ENCODE measurements around the gene EFEMP1.
"Not testable (repeated sequence)": the region's sequence is repeated elsewhere in the genome, so short reads cannot be mapped to it uniquely, and the experiment has no call there.

Gene EFEMP1

DNA sequence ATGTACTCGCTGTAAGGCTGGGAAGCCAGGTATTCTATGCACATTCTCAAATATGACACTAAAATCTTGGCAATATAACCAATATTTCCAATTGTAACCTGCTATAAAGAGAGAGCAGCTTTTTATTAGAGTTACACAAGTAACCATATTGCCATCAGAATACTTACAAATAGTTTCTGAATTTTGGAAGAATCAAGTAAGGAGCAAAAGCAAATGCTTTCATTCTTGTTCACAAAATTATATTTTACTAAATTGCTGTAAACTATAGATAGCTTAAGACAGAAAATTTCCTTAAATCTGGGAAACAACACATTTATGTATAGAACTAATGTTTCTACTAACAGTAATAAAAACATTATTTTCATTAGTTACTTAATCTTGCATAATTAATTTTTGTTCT, 77.2 kb downstream of the EFEMP1 start:
- Mint-ChIP-seq H3K27ac (no peak overlapping the region), H3K4me3 (no peak overlapping the region), H3K4me1 (ENCODE audit: low read depth) (no peaks in the 10 kb centered on the region), H3K9me3 (peaks cover 3% of the 10 kb centered on the region), H3K36me3 (ENCODE audit: low read depth) (no peaks in the 10 kb centered on the region), H3K27me3 (no peaks in the 10 kb centered on the region)

DNA sequence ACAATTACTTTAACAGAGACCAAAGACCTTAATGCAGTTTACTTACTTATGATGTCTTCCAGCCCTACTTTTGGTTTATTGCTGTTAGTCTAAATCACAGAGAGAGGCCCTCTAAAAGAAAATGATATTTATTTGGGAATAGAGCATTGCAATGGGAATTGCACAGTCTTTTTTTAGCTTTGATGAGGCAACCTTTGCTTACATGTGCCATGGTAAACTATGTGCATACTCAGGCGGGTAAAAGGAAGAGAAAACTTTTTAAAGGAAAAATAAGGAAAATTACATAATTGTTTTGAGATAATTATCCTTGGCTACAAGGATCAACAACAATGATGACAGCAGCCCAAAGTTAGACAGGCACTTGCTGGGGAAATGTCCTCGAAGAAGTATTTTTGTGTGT, 78.6 kb downstream of the EFEMP1 start:
- H3K4me1 Mint-ChIP-seq (ENCODE audit: low read depth), result no peaks in the 10 kb centered on the region
- H3K36me3 Mint-ChIP-seq (ENCODE audit: low read depth), result no peaks in the 10 kb centered on the region
- H3K4me3 Mint-ChIP-seq, result no peak overlapping the region
- H3K27me3 Mint-ChIP-seq, result no peaks in the 10 kb centered on the region
- peaks cover 3% of the 10 kb centered on the region for H3K9me3 Mint-ChIP-seq
- H3K27ac Mint-ChIP-seq, result no peak overlapping the region

DNA sequence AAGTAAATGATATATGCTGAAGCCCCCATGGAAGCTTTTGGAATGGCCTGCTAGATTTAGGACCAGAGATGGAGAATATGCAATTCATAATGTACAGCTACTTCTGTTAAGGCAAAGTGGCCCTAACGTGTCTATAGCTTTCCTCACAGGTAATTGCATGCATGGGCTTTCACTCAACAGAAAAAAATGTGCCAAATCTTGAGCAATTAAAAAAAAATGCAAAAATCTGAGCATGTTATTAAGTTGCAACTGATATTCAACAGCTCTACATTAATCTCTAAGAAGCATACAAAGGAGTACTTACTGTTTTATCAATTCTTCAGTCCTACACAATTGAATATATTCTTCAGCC, 79.6 kb downstream of the EFEMP1 start:
- Mint-ChIP-seq H3K36me3 (ENCODE audit: low read depth) (no peaks in the 10 kb centered on the region), H3K27ac (no peak overlapping the region), H3K4me3 (no peak overlapping the region), H3K9me3 (peaks cover 3% of the 10 kb centered on the region), H3K27me3 (no peaks in the 10 kb centered on the region), H3K4me1 (ENCODE audit: low read depth) (no peaks in the 10 kb centered on the region)

DNA sequence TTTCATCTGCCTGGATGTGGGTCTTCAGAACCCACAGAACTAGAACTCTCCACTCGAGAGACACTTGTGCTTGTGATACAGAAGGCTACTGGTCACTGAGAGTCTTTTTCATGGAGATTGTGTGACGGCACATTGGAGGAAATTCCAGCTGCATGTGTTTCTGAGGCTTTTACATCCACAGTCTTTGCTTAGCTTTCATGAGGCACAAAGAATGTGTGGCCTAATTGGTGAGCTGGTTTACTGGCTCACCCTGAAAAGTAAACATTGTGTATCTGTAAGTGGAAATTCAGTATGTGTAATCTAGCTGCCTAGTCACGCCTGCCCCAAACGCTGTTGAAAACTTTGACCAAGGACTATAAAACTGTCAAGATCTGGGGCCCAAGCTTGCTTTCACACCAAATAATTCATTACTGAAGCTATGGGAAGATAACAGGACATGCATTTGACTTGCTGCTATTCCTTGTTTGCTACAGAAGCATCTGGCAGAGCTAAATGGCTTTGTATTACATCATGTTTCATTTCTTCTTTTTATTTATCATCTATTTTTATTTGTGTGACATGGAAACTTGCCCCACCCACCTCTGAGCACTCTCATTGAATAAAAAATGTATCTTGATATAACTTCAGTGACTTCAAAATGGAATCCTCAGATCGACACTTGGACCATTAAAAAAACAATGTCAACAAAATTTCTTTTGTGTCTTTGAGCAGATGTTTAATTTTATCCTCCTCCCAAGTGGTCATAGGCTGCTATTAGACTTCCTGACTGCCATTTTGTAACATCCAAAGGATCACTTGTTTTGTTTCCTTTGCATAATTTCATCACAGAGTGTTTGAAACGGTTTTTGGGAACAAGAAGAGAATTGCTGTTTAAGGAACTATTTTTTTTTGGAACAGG, 80.2 kb downstream of the EFEMP1 start:
- H3K9me3 Mint-ChIP-seq, result peaks cover 3% of the 10 kb centered on the region
- H3K4me1 Mint-ChIP-seq (ENCODE audit: low read depth), result no peaks in the 10 kb centered on the region
- H3K27ac Mint-ChIP-seq, result no peak overlapping the region
- H3K4me3 Mint-ChIP-seq, result no peak overlapping the region
- no peaks in the 10 kb centered on the region for H3K36me3 Mint-ChIP-seq (ENCODE audit: low read depth)
- H3K27me3 Mint-ChIP-seq, result no peaks in the 10 kb centered on the region

DNA sequence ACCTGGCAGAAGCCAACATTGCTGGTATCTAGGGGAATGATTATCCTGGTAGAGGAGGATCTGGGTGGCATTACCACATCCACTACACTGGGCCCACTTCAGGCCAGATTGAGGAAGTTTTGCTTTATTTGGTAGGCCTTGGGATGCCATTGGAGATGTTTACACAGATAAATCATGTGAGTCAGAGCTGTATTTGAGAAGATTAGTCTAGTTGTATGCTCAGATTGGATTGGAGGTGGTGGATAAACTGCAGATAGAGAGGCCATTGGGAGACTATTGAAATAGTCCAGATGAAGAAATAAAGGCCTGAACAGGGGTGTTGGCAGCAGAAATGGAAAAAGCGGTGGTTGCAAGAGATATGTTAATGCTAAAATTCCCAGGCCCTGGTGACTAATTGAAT, 81.5 kb downstream of the EFEMP1 start:
- H3K9me3 Mint-ChIP-seq, result peaks cover 3% of the 10 kb centered on the region
- H3K36me3 Mint-ChIP-seq (ENCODE audit: low read depth), result no peaks in the 10 kb centered on the region
- no peak overlapping the region for H3K27ac Mint-ChIP-seq
- H3K4me3 Mint-ChIP-seq, result no peak overlapping the region
- no peaks in the 10 kb centered on the region for H3K4me1 Mint-ChIP-seq (ENCODE audit: low read depth)
- no peaks in the 10 kb centered on the region for H3K27me3 Mint-ChIP-seq

DNA sequence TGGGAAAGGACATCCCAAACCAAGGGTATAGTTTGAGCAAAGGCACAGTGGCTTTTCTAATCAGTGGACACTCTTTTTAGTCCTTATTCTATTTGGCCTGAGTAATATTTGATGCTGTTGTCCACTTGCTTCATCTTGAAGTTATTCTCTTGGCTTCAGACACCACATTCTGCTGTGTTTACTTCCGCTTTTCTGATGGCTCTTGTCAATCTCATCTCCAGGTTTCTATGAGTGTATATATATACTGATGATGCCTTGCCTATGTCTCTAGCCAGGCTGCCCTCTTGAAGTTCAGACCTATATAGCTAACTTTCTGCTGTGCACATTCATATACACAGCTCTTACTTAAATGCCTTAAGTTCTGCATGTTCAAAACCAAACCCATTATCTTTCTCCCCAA, 83.1 kb downstream of the EFEMP1 start:
- no peaks in the 10 kb centered on the region for H3K27me3 Mint-ChIP-seq
- H3K36me3 Mint-ChIP-seq (ENCODE audit: low read depth), result no peaks in the 10 kb centered on the region
- peaks cover 7% of the 10 kb centered on the region for H3K9me3 Mint-ChIP-seq
- H3K4me1 Mint-ChIP-seq (ENCODE audit: low read depth), result no peaks in the 10 kb centered on the region
- no peak overlapping the region for H3K4me3 Mint-ChIP-seq
- H3K27ac Mint-ChIP-seq, result no peak overlapping the region

DNA sequence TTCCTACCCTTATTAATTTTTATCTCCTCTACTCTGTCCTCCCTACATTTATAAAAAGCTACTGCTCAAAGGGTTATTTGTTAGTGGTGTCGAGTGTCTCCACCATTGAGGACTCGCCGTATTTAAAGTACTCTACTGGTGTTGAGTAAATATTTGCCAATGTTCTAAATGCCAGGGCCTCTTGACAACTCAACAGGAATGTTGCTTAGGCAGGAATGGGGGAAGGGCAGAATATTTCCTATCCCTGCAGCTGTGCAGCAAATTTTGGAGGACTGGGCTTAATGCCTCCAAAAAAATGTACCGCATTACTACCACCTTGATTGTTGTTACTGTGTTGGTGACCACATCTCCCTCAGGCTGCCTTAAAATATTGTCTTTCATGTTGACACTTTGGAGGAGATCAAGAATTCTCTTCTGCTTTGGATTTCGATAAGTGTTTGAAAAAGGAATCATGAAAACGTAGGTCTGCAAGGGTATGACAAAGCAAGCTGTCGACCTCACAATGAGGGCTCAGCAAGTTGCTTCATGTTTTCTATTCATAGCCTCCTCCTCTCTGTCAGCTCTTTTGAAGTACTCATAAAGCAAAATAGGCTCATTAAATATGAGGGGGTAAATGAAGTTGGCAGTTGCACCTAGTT, 84.3 kb downstream of the EFEMP1 start:
- peaks cover 4% of the 10 kb centered on the region for H3K27me3 Mint-ChIP-seq
- no peak overlapping the region for H3K4me3 Mint-ChIP-seq
- H3K36me3 Mint-ChIP-seq (ENCODE audit: low read depth), result no peaks in the 10 kb centered on the region
- peaks cover 9% of the 10 kb centered on the region for H3K9me3 Mint-ChIP-seq
- no peaks in the 10 kb centered on the region for H3K4me1 Mint-ChIP-seq (ENCODE audit: low read depth)
- H3K27ac Mint-ChIP-seq, result no peak overlapping the region

DNA sequence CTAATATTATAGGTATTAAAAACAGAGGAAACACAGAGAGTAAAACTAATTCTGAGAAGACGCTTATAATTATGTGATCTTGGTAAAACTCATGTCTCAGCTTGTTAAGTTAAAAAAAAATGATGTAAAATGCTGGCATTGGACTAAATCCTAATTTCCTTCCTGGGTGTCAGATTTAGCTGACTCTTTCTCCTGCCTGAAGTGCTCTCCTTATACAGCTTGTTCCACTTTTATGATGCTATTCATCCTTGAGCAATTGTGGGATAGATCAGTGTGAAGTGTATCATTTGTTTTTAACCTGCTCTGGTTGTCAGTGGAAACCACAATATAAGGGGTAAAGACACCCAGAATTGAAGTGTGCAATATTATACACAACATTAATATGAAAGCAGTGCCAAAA, 84.9 kb downstream of the EFEMP1 start:
- no peak overlapping the region for H3K4me3 Mint-ChIP-seq
- H3K4me1 Mint-ChIP-seq (ENCODE audit: low read depth), result no peaks in the 10 kb centered on the region
- H3K27ac Mint-ChIP-seq, result no peak overlapping the region
- no peaks in the 10 kb centered on the region for H3K36me3 Mint-ChIP-seq (ENCODE audit: low read depth)
- H3K27me3 Mint-ChIP-seq, result peaks cover 4% of the 10 kb centered on the region
- H3K9me3 Mint-ChIP-seq, result peaks cover 10% of the 10 kb centered on the region

DNA sequence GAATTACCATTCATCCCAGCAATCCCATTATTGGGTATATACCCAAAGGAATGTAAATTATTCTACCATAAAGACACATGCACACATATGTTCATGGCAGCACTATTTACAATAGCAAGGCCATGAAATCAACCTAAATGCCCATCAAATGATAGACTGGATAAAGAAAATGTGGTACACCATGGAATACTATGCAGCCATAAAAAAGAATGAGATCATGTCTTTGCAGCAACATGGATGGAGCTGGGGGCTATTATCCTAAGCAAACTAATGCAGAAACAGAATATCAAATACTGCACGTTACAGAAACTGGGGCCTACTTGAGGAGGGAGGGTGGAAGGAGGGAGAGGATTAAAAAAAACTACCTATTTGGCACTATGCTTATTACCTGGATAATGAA, 85.5 kb downstream of the EFEMP1 start:
- H3K27me3 Mint-ChIP-seq; H3K4me1 Mint-ChIP-seq (ENCODE audit: low read depth); H3K9me3 Mint-ChIP-seq; H3K4me3 Mint-ChIP-seq; H3K27ac Mint-ChIP-seq; H3K36me3 Mint-ChIP-seq (ENCODE audit: low read depth): not testable (repeated sequence)

DNA sequence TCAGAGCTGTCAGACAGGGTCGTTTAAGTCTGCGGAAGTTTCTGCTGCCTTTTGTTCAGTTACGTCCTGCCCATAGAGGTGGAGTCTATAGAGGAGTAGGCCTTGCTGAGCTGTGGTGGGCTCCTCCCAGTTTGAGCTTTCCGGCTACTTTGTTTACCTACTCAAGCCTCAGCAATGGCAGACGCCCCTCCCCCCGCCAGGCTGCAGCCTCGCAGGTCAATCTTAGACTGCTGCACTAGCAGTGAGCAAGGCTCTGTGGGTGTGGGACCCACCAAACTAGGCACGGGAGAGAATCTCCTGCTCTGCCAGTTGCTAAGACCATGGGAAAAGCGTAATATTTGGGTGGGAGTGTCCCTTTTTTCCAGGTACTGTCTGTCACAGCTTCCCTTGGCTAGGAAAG, 86.5 kb downstream of the EFEMP1 start:
- Mint-ChIP-seq H3K36me3 (ENCODE audit: low read depth) (no peaks in the 10 kb centered on the region), H3K27ac (no peak overlapping the region), H3K4me1 (ENCODE audit: low read depth) (no peaks in the 10 kb centered on the region), H3K27me3 (peaks cover 4% of the 10 kb centered on the region), H3K4me3 (no peak overlapping the region), H3K9me3 (peaks cover 10% of the 10 kb centered on the region)

DNA sequence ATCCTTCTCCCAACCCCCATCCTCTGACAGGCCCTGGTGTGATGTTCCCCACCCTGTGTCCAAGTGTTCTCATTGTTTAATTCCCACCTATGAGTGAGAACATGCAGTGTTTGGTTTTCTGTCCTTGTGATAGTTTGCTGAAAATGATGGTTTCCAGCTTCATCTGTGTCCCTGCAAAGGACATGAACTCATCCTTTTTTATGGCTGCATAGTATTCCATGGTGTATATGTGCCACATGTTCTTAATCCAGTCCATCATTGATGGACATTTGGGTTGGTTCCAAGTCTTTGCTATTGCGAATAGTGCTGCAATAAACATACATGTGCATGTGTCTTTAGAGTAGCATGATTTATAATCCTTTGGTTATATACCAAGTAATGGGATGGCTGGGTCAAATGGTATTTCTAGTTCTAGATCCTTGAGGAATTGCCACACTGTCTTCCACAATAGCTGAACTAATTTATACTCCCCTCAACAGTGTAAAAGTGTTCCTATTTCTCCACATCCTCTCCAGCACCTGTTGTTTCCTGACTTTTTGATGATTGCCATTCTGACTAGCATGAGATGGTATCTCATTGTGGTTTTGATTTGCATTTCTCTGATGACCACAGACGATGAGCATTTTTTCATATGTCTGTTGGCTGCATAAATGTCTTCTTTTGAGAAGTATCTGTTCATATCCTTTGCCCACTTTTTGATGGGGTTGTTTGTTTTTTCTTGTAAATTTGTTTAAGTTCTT, 91.7 kb downstream of the EFEMP1 start:
- not testable (repeated sequence) for H3K27ac Mint-ChIP-seq; H3K4me3 Mint-ChIP-seq; H3K4me1 Mint-ChIP-seq (ENCODE audit: low read depth); H3K36me3 Mint-ChIP-seq (ENCODE audit: low read depth); H3K27me3 Mint-ChIP-seq; H3K9me3 Mint-ChIP-seq

DNA sequence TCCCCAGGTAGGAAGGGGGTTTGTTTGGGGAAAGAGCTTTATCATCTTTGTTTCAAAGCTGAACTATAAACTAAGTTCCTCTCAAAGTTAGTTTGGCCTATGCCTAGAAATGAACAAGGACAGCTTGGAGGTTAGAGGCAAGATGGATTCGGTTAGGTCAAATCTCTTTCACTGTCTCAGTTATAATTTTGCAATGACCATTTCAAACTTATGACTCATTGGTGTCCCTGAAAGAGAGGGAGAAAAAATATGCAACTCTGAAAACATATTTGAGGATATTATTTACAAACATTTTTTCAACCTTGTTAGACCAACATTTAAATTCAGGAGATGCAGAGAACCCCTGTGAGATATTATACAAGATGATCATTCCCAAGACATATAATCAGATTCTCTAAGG, 95.7 kb downstream of the EFEMP1 start:
- H3K27me3 Mint-ChIP-seq, result peaks cover 6% of the 10 kb centered on the region
- H3K9me3 Mint-ChIP-seq, result no peaks in the 10 kb centered on the region
- no peaks in the 10 kb centered on the region for H3K4me1 Mint-ChIP-seq (ENCODE audit: low read depth)
- H3K36me3 Mint-ChIP-seq (ENCODE audit: low read depth), result no peaks in the 10 kb centered on the region
- no peak overlapping the region for H3K27ac Mint-ChIP-seq
- H3K4me3 Mint-ChIP-seq, result no peak overlapping the region

DNA sequence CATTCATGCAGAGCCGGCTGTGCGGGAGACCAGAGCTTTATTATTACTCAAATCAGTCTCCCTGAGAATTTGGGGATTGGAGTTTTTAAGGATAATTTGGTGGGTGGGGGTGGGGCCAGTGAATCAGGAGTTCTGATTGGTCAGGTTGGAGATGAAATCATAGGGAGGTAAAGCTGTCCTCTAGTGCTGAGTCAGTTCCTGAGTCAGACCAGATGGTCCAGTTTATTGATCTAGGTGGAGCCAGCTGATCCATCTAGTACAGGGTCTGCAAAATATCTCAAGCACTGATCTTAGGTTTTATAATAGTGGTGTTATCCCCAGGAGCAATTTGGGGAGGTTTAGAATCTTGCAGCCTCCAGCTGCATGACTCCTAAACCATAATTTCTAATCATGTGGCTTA, 96.2 kb downstream of the EFEMP1 start:
- not testable (repeated sequence) for H3K4me1 Mint-ChIP-seq (ENCODE audit: low read depth); H3K9me3 Mint-ChIP-seq; H3K36me3 Mint-ChIP-seq (ENCODE audit: low read depth); H3K4me3 Mint-ChIP-seq; H3K27me3 Mint-ChIP-seq; H3K27ac Mint-ChIP-seq

DNA sequence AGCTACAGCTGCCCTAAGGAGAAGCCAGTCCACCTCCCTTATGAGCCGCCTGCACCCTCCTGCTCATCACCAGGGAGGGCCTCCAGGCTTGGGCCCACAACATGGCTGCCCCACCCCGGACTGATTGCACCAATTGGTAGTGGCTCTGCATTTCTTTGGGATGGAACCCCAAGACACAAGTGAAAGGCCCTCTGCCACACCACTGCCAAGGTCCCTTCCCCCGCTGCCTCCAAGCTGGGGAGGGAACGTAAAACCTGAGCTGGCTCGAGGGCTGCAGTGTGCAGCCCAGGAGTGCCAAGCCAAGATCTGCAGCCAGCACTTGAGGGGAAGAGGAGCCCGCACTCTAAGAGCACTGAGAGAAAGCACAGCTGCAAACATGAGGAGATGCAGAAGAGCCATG, 97.3 kb downstream of the EFEMP1 start:
- Mint-ChIP-seq H3K27me3 (peaks cover 6% of the 10 kb centered on the region), H3K9me3 (no peaks in the 10 kb centered on the region), H3K27ac (no peak overlapping the region), H3K36me3 (ENCODE audit: low read depth) (no peaks in the 10 kb centered on the region), H3K4me1 (ENCODE audit: low read depth) (no peaks in the 10 kb centered on the region), H3K4me3 (no peak overlapping the region)

DNA sequence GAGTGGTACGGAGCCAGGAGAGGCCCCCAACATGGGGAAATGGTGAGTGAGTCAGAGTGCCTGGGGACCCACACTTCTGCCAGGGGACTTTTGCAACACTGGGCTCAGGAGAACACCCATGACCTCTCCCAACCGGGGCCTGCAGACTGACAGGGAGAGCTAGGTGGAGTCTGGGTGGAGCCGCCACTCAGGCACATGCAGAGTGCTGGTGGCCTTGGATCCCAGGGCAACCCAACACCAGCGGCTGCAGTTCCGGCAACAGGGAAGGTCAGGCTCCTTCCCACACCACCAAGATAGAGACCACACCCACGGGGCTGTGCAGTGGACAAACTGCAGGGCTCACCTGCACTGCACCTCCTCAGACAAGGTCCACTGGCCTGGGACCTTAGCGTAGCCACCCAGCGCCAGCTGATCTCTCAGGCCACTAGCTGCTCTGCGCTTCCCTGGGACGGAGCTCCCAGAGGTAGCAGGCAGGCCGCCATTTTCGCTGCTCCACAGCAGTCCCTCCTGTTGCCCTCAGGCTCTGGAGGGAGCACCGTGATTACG, 99.0 kb downstream of the EFEMP1 start:
- H3K27me3 Mint-ChIP-seq, result peaks cover 6% of the 10 kb centered on the region
- H3K27ac Mint-ChIP-seq, result no peak overlapping the region
- no peaks in the 10 kb centered on the region for H3K36me3 Mint-ChIP-seq (ENCODE audit: low read depth)
- no peaks in the 10 kb centered on the region for H3K4me1 Mint-ChIP-seq (ENCODE audit: low read depth)
- no peaks in the 10 kb centered on the region for H3K9me3 Mint-ChIP-seq
- no peak overlapping the region for H3K4me3 Mint-ChIP-seq
